SJSA1 (cell line): ENCODE results near the gene PXT1. TPM values are rescaled to one million over a fixed set of nuclear protein-coding genes. Genes with fewer than 3 reads are reported as not detected.
"Not testable (repeated sequence)": the region's sequence is repeated elsewhere in the genome, so short reads cannot be mapped to it uniquely, and the experiment has no call there.

Experiments used
- DNase-seq, 2 experiments: peaks; one replicate each; pipeline ENCODE4 v3.0.0-alpha.2; 2015 to 2020; ENCODE audit warnings: low spot score in 2 of 2, low read depth in 1 of 2
- H3K27ac ChIP-seq: fragments of 250-450 bp; sonication (Bioruptor Pico); 2 replicates; pipeline ENCODE4 v1.5.1; 2020; ENCODE audit warnings: mild to moderate bottlenecking, moderate library complexity
- H3K27me3 ChIP-seq: fragments of 250-450 bp; sonication (Bioruptor Pico); replicated peaks from 2 replicates; pipeline ENCODE4 v1.5.1; 2020; ENCODE audit warnings: mild to moderate bottlenecking, moderate library complexity
- H3K36me3 ChIP-seq: fragments of 250-450 bp; sonication (Bioruptor Pico); 2 replicates; pipeline ENCODE4 v1.5.1; 2020; ENCODE audit warnings: mild to moderate bottlenecking
- H3K4me1 ChIP-seq: fragments of 250-450 bp; sonication (Bioruptor Pico); replicated peaks from 2 replicates; pipeline ENCODE4 v1.6.1; 2021; ENCODE audit warnings: mild to moderate bottlenecking
- H3K4me3 ChIP-seq: fragments of 250-450 bp; sonication (Bioruptor Pico); 2 replicates; pipeline ENCODE4 v1.5.1; 2020; ENCODE audit warnings: mild to moderate bottlenecking
- H3K9me3 ChIP-seq: fragments of 250-450 bp; sonication (Bioruptor Pico); replicated peaks from 2 replicates; pipeline ENCODE4 v1.5.1; 2020; ENCODE audit warnings: mild to moderate bottlenecking
- total RNA-seq: library from RNA; depleted of rRNA; stranded (reverse); fragments of >200 nt; shearing (Covaris generic); gene quantifications from 2 replicates; pipeline ENCODE4 v1.2.3, GENCODE V29; 2014

Gene PXT1
- total RNA-seq, 1 experiment from 2014 or later: not detected

DNA sequence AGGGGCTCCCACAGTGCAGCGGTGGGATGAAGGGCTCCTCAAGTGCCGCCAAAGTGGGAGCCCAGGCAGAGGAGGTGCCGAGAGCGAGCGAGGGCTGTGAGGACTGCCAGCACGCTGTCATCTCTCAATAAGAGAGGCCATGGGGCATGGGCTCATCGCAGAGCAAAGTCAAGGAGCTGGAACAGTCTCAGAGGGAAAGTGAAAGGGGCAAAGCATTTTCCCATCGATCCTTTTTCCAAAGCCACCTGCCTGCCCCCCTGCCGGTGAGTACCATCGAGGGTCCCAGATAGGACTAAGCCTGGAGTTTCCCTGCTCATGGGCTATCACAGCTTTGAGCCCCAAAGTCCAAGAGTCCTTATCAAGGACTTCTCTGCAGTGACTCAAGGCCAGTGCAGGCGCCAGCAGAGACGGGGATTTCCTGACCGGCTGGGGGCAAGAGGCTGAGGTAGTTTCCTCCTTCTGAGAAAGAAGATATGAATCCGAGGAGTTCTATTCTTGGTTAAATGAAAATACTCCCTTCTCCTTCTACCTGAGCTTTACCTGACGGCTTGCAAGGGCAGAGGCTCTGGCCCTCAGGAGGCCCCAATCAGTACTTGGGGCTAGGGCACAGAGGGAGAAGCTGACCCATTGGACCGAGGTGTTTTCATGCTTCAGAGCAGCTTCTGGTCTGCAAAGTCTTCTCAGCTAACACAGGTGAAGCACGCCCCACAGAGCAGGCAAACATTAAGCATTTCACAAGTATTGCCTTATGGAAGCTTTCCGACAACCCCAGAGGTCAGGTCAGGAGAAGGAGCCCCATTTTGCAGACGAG, 77.8 kb downstream of the PXT1 start:
- no peaks in the 10 kb centered on the region for H3K36me3 ChIP-seq
- no peak for DNase-seq
- H3K9me3 ChIP-seq: no peaks in the 10 kb centered on the region
- peaks cover 24% of the 10 kb centered on the region for H3K4me1 ChIP-seq
- no peaks in the 10 kb centered on the region for H3K27me3 ChIP-seq
- no peak overlapping the region for H3K4me3 ChIP-seq
- H3K27ac ChIP-seq: no peak overlapping the region

DNA sequence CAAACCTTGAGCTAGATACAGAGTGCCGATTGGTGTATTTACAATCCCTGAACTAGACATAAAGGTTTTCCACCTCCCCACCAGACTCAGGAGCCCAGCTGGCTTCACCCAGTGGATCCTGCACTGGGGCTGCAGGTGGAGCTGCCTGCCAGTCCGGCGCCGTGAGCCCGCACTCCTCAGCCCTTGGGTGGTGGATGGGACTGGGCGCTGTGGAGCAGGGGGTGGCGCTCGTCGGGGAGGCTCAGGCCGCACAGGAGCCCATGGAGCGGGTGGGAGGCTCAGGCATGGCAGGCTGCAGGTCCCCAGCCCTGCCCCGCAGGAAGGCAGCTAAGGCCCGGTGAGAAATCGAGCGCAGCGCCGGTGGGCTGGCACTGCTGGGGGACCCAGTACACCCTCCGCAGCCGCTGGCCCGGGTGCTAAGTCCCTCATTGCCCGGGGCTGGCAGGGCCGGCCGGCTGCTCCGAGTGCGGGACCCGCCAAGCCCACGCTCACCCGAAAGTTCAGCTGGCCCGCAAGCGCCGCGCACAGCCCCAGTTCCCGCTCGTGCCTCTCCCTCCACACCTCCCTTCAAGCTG, 78.5 kb downstream of the PXT1 start:
- not testable (repeated sequence) for H3K36me3 ChIP-seq, H3K27ac ChIP-seq, H3K4me3 ChIP-seq, H3K27me3 ChIP-seq, DNase-seq, H3K9me3 ChIP-seq
- H3K4me1 ChIP-seq: peaks cover 18% of the 10 kb centered on the region

DNA sequence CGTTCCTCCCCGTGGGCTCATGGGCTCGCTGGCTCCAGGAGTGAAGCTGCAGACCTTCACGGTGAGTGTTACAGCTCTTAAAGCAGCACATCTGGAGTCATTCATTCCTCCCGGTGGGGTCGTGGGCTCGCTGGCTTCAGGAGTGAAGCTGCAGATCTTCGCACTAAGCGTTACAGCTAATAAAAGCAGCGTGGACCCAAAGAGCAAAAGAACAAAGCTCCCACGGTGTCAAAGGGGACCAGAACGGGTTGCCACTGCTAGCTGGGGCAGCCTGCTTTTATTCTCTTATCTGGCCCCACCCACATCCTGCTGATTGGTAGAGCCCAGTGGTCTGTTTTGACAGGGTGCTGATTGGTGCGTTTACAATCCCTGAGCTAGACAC, 79.3 kb downstream of the PXT1 start:
- H3K9me3 ChIP-seq, H3K36me3 ChIP-seq: not testable (repeated sequence)

DNA sequence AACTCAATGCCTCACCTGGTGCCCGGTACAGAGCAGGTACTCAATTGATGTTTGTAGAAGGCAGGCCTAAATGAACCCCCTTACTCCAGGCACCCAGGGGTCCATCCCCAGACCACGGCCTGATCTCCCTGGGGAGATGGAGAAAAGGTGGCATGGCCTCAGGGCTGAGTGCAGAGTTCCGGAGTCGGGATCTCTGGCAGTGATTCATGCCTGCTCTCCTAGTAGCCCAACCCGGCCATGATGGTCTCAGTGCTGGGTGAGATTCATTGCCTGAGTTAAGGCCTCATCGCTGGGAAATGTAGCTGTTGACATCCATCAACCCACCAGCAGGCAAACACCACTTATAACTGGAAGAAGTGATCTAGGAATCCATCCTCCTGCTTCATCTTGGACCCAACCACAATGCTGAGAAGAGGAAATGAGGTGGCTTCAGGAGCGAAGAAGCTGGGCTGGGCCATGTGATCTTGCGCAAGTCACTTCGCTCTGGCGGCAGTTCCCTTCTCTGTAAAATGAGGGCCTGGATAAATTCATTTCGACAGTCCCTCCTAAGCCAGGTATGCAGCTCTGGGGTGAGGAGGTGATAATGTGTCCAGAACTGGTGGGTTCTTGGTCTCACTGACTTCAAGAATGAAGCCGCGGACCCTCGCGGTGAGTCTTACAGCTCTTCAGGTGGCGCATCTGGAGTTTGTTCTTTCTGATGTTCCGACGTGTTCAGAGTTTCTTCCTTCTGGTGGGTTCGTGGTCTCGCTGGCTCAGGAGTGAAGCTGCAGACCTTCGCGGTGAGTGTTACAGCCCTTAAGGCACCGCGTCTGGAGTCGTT, 79.9 kb downstream of the PXT1 start:
- Histone ChIP-seq H3K27me3 (no peaks in the 10 kb centered on the region), H3K4me1 (peaks cover 31% of the 10 kb centered on the region), H3K4me3 (no peak overlapping the region), H3K9me3 (no peaks in the 10 kb centered on the region), H3K27ac (no peak overlapping the region), H3K36me3 (no peaks in the 10 kb centered on the region)
- DNase-seq: no peak

More for the DNA sequence above, 79.3 kb downstream of the PXT1 start:
- peaks cover 25% of the 10 kb centered on the region for H3K4me1 ChIP-seq
- not testable (repeated sequence) for H3K27ac ChIP-seq, H3K27me3 ChIP-seq, DNase-seq, H3K4me3 ChIP-seq

DNA sequence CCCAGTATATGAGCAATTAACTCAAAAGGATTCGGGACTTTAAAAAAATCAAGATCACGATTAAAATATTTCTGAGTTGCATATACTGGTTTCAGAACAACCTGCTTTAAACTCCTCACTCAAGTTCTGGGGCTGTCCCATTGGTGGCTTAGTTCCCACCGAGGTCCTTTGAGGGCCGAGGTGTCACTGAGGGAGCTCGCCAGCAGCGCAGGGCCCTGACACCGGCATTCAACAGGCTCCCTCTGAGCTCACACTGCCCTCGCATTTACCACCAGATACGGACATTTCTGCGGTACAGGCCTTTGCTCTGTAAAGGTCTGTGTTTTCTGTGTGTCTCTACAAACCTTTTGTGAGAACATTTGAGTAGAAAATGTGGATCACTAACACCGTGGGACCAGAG, 81.6 kb downstream of the PXT1 start:
- Histone ChIP-seq H3K4me3 (no peak overlapping the region), H3K36me3 (no peaks in the 10 kb centered on the region), H3K27me3 (no peaks in the 10 kb centered on the region), H3K4me1 (peaks cover 32% of the 10 kb centered on the region), H3K27ac (no peak overlapping the region), H3K9me3 (no peaks in the 10 kb centered on the region)
- no peak for DNase-seq

DNA sequence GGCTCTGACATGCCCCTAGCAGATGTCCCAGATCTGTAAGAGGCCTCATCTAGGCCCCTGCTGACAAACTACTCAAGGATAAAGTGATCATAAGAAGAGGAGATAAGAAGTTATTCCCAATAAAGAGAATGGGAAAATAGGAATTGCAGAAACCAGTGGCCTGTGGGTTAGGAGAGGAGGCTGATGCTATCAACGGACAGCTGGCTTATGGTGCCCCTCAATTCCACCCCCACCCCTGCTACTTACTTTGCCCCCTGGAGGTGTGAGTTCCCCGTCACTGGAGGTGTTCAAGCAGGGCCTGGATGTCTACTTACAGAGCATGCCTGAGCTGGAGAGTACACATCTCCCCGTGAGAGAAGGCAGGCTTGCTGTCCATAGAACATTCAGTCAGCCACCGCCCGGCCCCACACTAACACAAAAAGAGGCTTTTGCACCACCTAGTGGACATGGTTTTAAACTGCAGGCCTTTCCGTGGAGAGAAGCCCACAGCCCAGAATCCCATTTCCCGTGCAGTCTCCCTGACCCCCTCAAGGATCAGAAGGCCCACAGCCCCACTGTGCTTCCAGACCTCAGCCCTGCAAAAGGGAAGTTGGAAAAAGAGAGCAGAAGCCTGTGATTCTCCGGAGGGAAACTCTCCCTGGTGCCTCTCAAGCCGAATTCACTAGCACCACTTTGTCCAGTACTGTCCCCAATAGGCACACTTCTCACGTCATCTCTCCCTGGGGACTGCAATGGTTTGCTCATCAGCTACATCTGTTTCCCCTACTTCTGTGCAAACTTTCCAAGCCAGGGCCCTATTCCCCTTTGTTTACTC, 82.2 kb downstream of the PXT1 start:
- H3K4me3 ChIP-seq: no peak overlapping the region
- DNase-seq: peak; percentile 70 to 79
- H3K27ac ChIP-seq: no peak overlapping the region
- H3K36me3 ChIP-seq: no peaks in the 10 kb centered on the region
- no peaks in the 10 kb centered on the region for H3K27me3 ChIP-seq
- no peaks in the 10 kb centered on the region for H3K9me3 ChIP-seq
- peaks cover 32% of the 10 kb centered on the region for H3K4me1 ChIP-seq

DNA sequence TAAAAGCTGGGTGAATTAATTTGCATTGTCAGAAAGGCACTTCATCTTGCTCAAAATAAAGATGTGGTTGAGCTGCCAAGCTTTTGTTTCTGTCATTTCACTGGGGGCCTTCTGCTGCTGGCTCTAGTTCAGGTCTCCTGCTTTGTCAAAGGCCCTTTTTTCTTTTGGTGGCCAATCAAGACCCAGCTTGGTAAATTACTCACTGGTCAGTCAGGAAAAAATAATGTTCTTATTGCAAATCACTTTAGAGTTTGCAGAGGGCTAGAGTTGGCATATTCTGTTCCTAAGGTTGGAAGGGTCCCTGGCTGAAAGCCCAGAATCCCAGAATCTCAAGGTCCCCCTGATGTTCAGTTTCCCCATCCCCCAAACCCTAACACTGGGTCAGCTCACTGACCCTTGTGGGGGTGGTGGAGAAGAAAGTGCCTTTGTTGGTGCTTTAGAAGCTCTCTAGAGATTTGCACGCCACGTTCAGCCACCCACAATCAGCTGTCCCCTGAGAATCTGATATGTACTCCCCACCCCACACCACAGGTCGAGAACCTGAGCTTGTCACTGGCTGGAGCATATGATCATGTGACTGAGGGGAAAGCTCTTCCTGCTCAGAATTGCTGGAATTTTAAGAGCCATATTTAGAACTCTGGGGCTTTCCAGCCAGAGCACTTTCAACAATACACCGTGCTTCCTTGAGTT, 84.3 kb downstream of the PXT1 start:
- peak; percentile 62 for DNase-seq
- peaks cover 26% of the 10 kb centered on the region for H3K4me1 ChIP-seq
- no peaks in the 10 kb centered on the region for H3K27me3 ChIP-seq
- no peak overlapping the region for H3K4me3 ChIP-seq
- H3K27ac ChIP-seq: peak overlapping the region; percentile 60
- no peaks in the 10 kb centered on the region for H3K36me3 ChIP-seq
- H3K9me3 ChIP-seq: 0 out of 2 replicates have a peak, but pooled peaks cover 3% of the 10 kb centered on the region

DNA sequence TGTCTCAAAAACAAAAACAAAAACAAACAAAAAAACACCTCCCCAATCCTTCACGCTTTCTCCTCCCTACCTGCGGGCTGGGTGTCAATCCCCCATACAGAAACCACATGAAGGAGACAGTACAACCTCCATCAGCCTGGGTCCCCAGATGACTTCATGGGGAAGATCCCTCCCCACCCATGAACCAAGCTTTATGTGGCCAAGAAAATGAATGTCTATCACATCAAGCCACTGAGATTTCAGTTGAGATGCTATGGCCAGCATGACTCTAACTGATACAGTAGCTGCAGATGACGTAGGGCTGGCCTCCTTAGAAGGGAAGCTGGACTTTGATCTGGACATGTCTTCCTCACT, 84.8 kb downstream of the PXT1 start:
- peak overlapping the region; percentile 60 for H3K27ac ChIP-seq
- no peak for DNase-seq

DNA sequence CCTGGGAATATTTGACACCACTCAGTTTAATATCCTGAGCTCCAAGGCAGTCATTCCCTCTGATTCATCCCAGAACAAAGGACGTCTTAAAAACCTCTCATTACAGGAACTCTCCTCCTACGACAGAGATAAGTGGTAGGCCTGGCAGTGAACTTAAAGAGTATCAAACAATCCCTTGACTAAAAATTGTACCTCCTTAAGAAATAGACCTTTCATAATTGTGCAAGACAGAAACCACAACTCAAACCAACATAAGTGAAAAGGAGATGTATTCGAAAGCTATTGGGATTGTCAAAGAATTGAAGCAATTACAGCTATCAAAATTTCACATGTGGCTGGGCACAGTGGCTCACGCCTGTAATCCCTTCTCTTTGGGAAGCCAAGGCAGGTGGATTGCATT, 86.8 kb downstream of the PXT1 start:
- Histone ChIP-seq H3K27me3 (no peaks in the 10 kb centered on the region), H3K4me1 (peaks cover 35% of the 10 kb centered on the region), H3K27ac (no peak overlapping the region), H3K36me3 (no peaks in the 10 kb centered on the region), H3K4me3 (no peak overlapping the region), H3K9me3 (0 out of 2 replicates have a peak, but pooled peaks cover 3% of the 10 kb centered on the region)
- DNase-seq: no peak

More for the DNA sequence above, 84.8 kb downstream of the PXT1 start:
- Histone ChIP-seq H3K36me3 (no peaks in the 10 kb centered on the region), H3K9me3 (0 out of 2 replicates have a peak, but pooled peaks cover 3% of the 10 kb centered on the region), H3K4me3 (no peak overlapping the region), H3K4me1 (peaks cover 26% of the 10 kb centered on the region), H3K27me3 (no peaks in the 10 kb centered on the region)

DNA sequence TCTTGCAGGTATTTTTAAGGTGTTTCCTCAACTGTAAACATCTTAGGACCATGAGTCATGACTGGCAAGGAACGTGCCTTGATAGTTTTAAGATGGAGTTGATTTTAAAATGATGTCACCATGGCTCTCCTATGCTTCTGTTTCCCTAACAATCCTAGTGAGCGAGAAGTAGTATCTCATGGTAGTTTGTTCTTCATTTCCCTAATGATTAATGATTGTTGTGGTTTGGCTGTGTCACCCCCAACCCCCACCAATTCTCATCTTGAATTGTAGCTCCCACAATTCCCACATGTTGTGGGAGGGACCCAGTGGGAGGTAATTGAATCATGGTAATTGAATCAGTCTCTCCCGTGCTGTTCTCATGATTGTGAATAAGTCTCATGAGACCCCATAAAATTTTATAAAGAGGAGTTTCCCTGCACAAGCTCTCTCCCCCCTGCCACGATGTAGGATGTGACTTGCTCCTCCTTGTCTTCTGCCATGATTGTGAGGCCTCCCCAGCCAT, 89.2 kb downstream of the PXT1 start:
- peaks cover 33% of the 10 kb centered on the region for H3K4me1 ChIP-seq
- H3K36me3 ChIP-seq: no peaks in the 10 kb centered on the region
- no peak overlapping the region for H3K27ac ChIP-seq
- no peak overlapping the region for H3K4me3 ChIP-seq
- 0 out of 2 replicates have a peak, but pooled peaks cover 3% of the 10 kb centered on the region for H3K9me3 ChIP-seq
- H3K27me3 ChIP-seq: no peaks in the 10 kb centered on the region
- no peak for DNase-seq

DNA sequence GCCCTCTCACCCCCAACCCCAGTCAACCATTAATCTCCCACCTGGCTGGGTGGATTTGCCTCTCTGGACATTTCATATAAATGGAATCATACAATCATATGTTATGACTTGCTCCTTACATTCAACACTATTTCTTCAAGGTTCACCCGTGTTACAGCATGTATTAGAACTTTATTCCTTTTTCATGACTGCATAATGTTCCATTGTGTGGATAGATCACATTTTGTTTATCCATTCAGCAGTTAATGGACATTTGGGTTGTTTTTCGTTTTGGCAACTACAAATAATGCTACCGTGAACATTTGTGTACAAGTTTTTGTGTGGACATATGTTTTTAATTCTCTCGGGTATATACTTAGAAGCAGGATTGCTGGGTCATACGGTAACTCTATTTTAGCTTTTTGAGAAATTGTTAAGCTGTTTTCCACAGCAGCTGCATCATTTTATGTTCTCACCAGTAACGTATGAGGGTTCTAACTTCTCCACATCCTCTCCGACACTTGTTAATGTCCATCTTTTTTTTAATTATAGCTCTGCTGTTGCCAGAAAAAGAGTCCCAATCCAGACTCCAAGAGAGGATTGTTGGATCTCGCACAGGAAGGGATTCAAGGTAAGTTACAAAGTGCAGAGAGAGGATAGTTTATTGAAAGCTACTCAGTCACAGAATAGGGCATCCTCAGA, 90.0 kb downstream of the PXT1 start:
- DNase-seq: no peak
- peaks cover 24% of the 10 kb centered on the region for H3K4me1 ChIP-seq
- H3K27ac ChIP-seq: no peak overlapping the region
- H3K4me3 ChIP-seq: no peak overlapping the region
- 0 out of 2 replicates have a peak, but pooled peaks cover 3% of the 10 kb centered on the region for H3K9me3 ChIP-seq
- H3K36me3 ChIP-seq: no peaks in the 10 kb centered on the region
- no peaks in the 10 kb centered on the region for H3K27me3 ChIP-seq
